Astrocyte of the cerebellum (primary cell): ENCODE measurements around the gene ORAI3.

Source experiments
- DNase-seq: peaks from one replicate; pipeline ENCODE4 v3.0.0-alpha.2; 2011; ENCODE audit warnings: low read depth
- H3K4me3 ChIP-seq: 2 replicates; pipeline ENCODE4 v1.5.1; 2011; ENCODE audit warnings: mild to moderate bottlenecking, low read depth, low read length, moderate library complexity
- CTCF ChIP-seq: IDR thresholded peaks from 2 replicates; pipeline ENCODE4 v1.5.1; 2012; ENCODE audit warnings: low read length, low read depth, moderate library complexity, mild to moderate bottlenecking; ENCODE audit errors: missing control alignments
- in situ Hi-C: cut with HindIII; loops from 2 replicates; pipeline ENCODE4 v1.10.0; 2017; ENCODE audit warnings: low sequenced_read_pairs

The ORAI3 gene

GRCh38 chr16:30950516-30951065, 1.7 kb downstream of the ORAI3 start:
- in situ Hi-C loops: no loop called here
- peak overlapping the region; percentile 83 for H3K4me3 ChIP-seq
- TF ChIP-seq CTCF: no peak
- DNase-seq: no peak

- no peak for DNase-seq
- in situ Hi-C loops: no loop called here
- TF ChIP-seq CTCF: no peak
- H3K4me3 ChIP-seq: no peak overlapping the region
These were observed 2.3 kb downstream of the ORAI3 start for GRCh38 chr16:30951193-30951592.

- DNase-seq: peak; percentile 56
- TF ChIP-seq CTCF: no peak
- H3K4me3 ChIP-seq: no peak overlapping the region
- in situ Hi-C loops: no loop called here
These were observed 2.9 kb downstream of the ORAI3 start for GRCh38 chr16:30951750-30952149.

- in situ Hi-C loops: no loop called here
- H3K4me3 ChIP-seq: no peak overlapping the region
- no peak for TF ChIP-seq CTCF
- no peak for DNase-seq
These were observed 4.2 kb downstream of the ORAI3 start for GRCh38 chr16:30953111-30953510.

GRCh38 chr16:30953511-30954124, 4.8 kb downstream of the ORAI3 start:
- H3K4me3 ChIP-seq: no peak overlapping the region
- DNase-seq: peak; percentile 47
- in situ Hi-C loops: no loop called here
- peak; percentile 84 for TF ChIP-seq CTCF

GRCh38 chr16:30954993-30955392, 6.1 kb downstream of the ORAI3 start:
- no peak for TF ChIP-seq CTCF
- H3K4me3 ChIP-seq: no peak overlapping the region
- in situ Hi-C loops: no loop called here
- no peak for DNase-seq
